ENCODE data around the gene MSI2.

MSI2 gene

GRCh38 chr17:57466017-57466471 is 209.7 kb downstream of the MSI2 start:
- DNase-seq: no peak

- no peak for DNase-seq
These were observed 210.2 kb downstream of the MSI2 start for GRCh38 chr17:57466521-57466920.

- DNase-seq: no peak
These were observed 210.9 kb downstream of the MSI2 start for GRCh38 chr17:57467226-57467625.

GRCh38 chr17:57467801-57468200 is 211.5 kb downstream of the MSI2 start:
- no peak for DNase-seq

- DNase-seq: no peak
These were observed 212.8 kb downstream of the MSI2 start for GRCh38 chr17:57468932-57469775.

- no peak for DNase-seq
These were observed 214.6 kb downstream of the MSI2 start for GRCh38 chr17:57470906-57471305.

- DNase-seq: no peak
These were observed 215.6 kb downstream of the MSI2 start for GRCh38 chr17:57471868-57472368.

- DNase-seq: no peak
These were observed 219.5 kb downstream of the MSI2 start for GRCh38 chr17:57475796-57476195.

- no peak for DNase-seq
These were observed 221.4 kb downstream of the MSI2 start for GRCh38 chr17:57477522-57478362.

- no peak for DNase-seq
These were observed 222.3 kb downstream of the MSI2 start for GRCh38 chr17:57478478-57479250.

- DNase-seq: no peak
These were observed 224.3 kb downstream of the MSI2 start for GRCh38 chr17:57480438-57481196.

GRCh38 chr17:57481910-57482391 is 225.6 kb downstream of the MSI2 start:
- no peak for DNase-seq

GRCh38 chr17:57482657-57483056 is 226.3 kb downstream of the MSI2 start:
- no peak for DNase-seq

GRCh38 chr17:57484081-57484666 is 227.9 kb downstream of the MSI2 start:
- DNase-seq: no peak

- DNase-seq: no peak
These were observed 228.7 kb downstream of the MSI2 start for GRCh38 chr17:57484826-57485565.

- no peak for DNase-seq
These were observed 229.2 kb downstream of the MSI2 start for GRCh38 chr17:57485566-57485865.

- DNase-seq: no peak
These were observed 229.9 kb downstream of the MSI2 start for GRCh38 chr17:57485916-57486881.

GRCh38 chr17:57486882-57487301 is 230.6 kb downstream of the MSI2 start:
- no peak for DNase-seq

- no peak for DNase-seq
These were observed 231.2 kb downstream of the MSI2 start for GRCh38 chr17:57487573-57487972.

- DNase-seq: peak; percentile 58
These were observed 232.5 kb downstream of the MSI2 start for GRCh38 chr17:57488856-57489255.
